ENCODE results near the gene PIPOX. TPM values are rescaled to one million over a fixed set of nuclear protein-coding genes. Genes with fewer than 3 reads are reported as not detected.

Gene PIPOX
- total RNA-seq, 4 donors from 2014 or later: 0.80 to 2.5 (median 1.5) TPM

DNA sequence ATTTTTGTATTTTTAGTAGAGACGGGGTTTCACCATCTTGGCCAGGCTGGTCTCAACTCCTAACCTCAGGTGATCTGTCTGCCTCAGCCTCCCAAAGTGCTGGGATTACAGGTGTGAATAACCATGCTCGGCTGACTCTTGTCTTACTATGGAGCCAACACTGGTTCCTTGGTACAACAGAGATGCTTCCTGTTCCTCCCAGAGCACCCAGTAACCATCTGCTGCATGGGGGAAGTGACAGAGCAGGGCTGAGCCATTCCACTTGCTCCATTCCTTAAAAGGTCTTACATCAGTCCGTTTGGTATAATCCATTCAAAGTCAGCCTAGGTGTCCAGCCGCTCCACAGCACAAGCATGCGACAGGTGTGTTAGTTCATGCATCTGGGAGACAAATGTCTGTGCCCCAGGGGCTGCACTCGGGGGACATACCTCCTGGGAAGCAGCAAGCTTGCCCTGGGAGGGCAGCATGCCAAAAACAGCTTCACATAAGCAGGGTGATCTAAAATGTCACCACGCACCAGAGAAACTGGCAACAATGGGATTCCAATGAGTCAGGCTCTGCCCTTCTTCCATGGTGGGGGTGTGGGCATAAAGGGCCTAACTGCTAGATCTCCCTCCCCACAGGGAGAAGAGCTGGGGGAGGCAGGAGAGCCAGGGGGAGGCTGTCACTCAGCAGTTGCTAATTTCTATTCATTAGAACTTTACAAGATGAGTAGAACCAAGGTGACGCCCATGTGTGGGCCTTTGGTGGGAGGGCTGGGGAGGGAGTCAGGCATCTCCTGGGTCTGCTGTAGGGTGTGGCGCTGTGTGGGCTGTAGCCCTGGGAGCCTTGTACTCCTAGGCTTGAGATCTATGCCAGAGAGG is 35.5 kb downstream of the PIPOX start:
- DNase-seq (ENCODE audit: low spot score in 2 of 2): no peak
- intact Hi-C loops (cut with DNase I; ENCODE audit: low total_unique reads): no loop called here
- 76 to 78% methylated on average over 8 to 9 of the region's 9 CpGs for WGBS, 2 donors
- no peak overlapping the region for H3K4me3 ChIP-seq (ENCODE audit: low read depth, poor library complexity, severe bottlenecking)
- TF ChIP-seq POLR2A (IDR thresholded peaks at IDR 0.05): no peak
- TF ChIP-seq, protein P1, sequence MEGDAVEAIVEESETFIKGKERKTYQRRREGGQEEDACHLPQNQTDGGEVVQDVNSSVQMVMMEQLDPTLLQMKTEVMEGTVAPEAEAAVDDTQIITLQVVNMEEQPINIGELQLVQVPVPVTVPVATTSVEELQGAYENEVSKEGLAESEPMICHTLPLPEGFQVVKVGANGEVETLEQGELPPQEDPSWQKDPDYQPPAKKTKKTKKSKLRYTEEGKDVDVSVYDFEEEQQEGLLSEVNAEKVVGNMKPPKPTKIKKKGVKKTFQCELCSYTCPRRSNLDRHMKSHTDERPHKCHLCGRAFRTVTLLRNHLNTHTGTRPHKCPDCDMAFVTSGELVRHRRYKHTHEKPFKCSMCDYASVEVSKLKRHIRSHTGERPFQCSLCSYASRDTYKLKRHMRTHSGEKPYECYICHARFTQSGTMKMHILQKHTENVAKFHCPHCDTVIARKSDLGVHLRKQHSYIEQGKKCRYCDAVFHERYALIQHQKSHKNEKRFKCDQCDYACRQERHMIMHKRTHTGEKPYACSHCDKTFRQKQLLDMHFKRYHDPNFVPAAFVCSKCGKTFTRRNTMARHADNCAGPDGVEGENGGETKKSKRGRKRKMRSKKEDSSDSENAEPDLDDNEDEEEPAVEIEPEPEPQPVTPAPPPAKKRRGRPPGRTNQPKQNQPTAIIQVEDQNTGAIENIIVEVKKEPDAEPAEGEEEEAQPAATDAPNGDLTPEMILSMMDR (IDR thresholded peaks at IDR 0.05): no peak

DNA sequence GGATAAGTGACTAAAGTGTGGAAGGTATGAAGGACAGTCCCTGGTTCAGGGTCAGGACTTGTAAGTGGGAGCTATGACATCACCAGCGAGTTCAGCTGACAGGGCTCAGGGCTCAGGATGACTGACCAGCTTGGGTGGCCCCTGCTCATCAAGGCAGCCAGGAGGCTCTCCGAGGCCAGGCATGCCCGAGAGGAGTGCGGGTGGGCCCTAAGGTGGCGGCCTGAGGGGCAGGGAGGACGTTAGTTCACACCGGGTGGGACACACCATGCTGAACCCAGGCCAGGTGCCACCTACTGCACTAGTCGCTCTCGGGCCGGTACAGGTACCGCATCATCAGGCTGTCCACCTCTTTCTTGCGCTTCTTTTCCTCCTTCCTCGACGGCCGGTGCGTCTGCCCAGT is 36.5 kb downstream of the PIPOX start:
- no peak for DNase-seq (ENCODE audit: low spot score in 2 of 2)

DNA sequence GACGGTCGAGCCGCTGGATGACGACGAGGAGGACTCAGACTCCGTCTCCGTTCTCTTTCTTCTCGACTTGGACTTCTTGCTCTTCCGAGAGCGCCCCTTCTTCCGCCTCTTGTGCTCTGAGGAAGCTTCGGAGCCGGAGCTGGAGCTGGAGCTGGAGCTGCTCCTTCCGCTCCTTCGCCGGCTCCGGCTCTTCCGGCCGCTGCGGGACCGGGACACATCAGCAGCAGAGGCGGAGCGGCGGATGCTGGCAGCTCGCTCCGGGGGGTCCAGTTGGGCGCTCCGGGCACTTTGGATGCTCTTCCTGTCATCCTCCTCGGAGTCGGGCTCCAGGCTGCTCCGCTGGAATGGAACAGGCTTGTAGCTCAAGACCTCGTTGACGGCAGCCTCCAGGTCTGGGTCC is 36.9 kb downstream of the PIPOX start:
- H3K4me3 ChIP-seq (ENCODE audit: low read depth, poor library complexity, severe bottlenecking): no peak overlapping the region
- no peak for DNase-seq (ENCODE audit: low spot score in 2 of 2)
- TF ChIP-seq POLR2A (IDR thresholded peaks at IDR 0.05): no peak
- TF ChIP-seq, protein P1 (IDR thresholded peaks at IDR 0.05): no peak
- WGBS, 2 donors: 89 to 91% methylated on average over 33 of the region's 33 CpGs
- intact Hi-C loops (cut with DNase I; ENCODE audit: low total_unique reads): no loop called here

More for the DNA sequence above, 36.5 kb downstream of the PIPOX start:
- no peak overlapping the region for H3K4me3 ChIP-seq (ENCODE audit: low read depth, poor library complexity, severe bottlenecking)
- no peak for TF ChIP-seq POLR2A (IDR thresholded peaks at IDR 0.05)
- TF ChIP-seq, protein P1 (IDR thresholded peaks at IDR 0.05): no peak
- intact Hi-C loops (cut with DNase I; ENCODE audit: low total_unique reads): no loop called here
- 94 to 95% methylated on average over 16 of the region's 16 CpGs for WGBS, 2 donors

DNA sequence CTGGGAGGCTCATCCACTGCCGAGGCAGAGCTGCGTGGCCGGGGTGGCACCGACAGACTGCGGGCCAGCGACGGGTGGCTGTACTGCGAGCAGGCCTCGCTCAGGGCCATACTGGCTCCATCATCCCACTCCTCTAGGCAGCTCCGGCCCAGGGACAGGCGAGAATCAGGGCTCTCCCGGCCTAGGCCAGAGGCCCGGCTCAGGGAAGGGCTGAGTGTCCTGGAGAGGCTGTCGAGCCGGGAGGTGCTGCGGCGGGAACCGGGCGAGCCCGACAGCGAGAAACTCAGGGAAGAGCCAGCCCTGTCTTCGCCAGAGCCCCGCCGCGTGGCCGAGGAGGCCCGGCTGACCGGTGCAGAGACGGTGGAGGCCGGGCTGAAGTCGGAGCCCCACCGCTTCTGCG is 37.4 kb downstream of the PIPOX start:
- 92 to 97% methylated on average over 29 to 33 of the region's 33 CpGs for WGBS, 2 donors
- no peak for DNase-seq (ENCODE audit: low spot score in 2 of 2)
- intact Hi-C loops (cut with DNase I; ENCODE audit: low total_unique reads): no loop called here
- TF ChIP-seq, protein P1 (IDR thresholded peaks at IDR 0.05): no peak
- H3K4me3 ChIP-seq (ENCODE audit: low read depth, poor library complexity, severe bottlenecking): no peak overlapping the region

DNA sequence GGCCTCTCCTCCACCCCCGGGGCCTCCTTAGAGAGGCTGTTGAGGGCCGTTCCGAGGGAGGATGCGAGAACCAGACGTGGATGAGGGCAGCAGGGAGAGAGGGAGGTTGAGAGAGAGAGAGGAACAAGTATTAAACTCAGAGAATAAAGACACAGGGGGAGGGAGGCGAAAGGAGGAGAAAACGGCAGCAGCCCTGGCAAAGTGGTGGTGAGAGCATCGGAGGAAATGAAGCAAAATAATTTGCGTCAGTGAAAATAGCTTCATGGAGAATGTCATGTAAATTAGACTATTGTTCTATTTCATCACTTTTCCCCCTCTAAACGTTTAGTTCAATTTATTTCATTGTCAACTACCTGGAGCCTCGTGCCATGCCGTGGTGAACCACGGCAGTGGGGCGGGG is 38.0 kb downstream of the PIPOX start:
- DNase-seq (ENCODE audit: low spot score in 2 of 2): no peak
- no peak overlapping the region for H3K4me3 ChIP-seq (ENCODE audit: low read depth, poor library complexity, severe bottlenecking)
- TF ChIP-seq POLR2A (IDR thresholded peaks at IDR 0.05): no peak
- TF ChIP-seq, protein P1 (IDR thresholded peaks at IDR 0.05): no peak
- 85 to 87% methylated on average over 14 of the region's 14 CpGs for WGBS, 2 donors
- intact Hi-C loops (cut with DNase I; ENCODE audit: low total_unique reads): no loop called here
